Measurements from ENCODE around the gene PARD3B. TPM values are rescaled to one million over a fixed set of nuclear protein-coding genes. Genes with fewer than 3 reads are reported as not detected.

The PARD3B gene
- total and polyA plus RNA-seq, 2 experiments from 2014 or later: 3.5 to 4.4 TPM

- H3F3A ChIP-seq (replicated peaks; ENCODE audit: low read depth): no peaks in the 10 kb centered on the region
- no peak for DNase-seq (ENCODE audit: low spot score)
- Mint-ChIP-seq H3K4me1 (peaks cover 6% of the 10 kb centered on the region), H3K27ac (no peak overlapping the region), H3K27me3 (ENCODE audit: insufficient read depth, low read depth, poor library complexity) (peaks cover 2% of the 10 kb centered on the region), H3K36me3 (ENCODE audit: low read depth) (no peaks in the 10 kb centered on the region), H3K4me3 (no peak overlapping the region), H3K9me3 (no peaks in the 10 kb centered on the region)
- no peaks in the 10 kb centered on the region for H4K20me1 ChIP-seq (replicated peaks; ENCODE audit: insufficient read depth)
- H3K36me3 ChIP-seq (ENCODE audit: insufficient read depth): no peaks in the 10 kb centered on the region
- no peak overlapping the region for H3K4me3 ChIP-seq
- H3K27ac ChIP-seq (ENCODE audit: low read depth): no peak overlapping the region
- peaks cover 4% of the 10 kb centered on the region; the same call in 1 of the 2 replicates for H3K9me2 ChIP-seq (ENCODE audit: insufficient read depth)
- H2AFZ ChIP-seq: no peak overlapping the region
- no peaks in the 10 kb centered on the region for H3K79me2 ChIP-seq (replicated peaks; ENCODE audit: insufficient read depth)
- H3K4me1 ChIP-seq (ENCODE audit: insufficient read depth): no peaks in the 10 kb centered on the region; the same call in 1 of the 2 replicates
- TF ChIP-seq EZH2 (IDR thresholded peaks at IDR 0.05; ENCODE audit: low read depth, unreplicated experiment) (no peak), EZH2phosphoT487 (IDR thresholded peaks at IDR 0.05; ENCODE audit: unreplicated experiment) (no peak), POLR2AphosphoS5 (IDR thresholded peaks at IDR 0.05; ENCODE audit: low read depth) (no peak), REST (IDR thresholded peaks at IDR 0.05; ENCODE audit: unreplicated experiment) (no peak), ZNF114 (CRISPR knock-in tag; IDR thresholded peaks at IDR 0.05) (no peak), ZNF462 (CRISPR knock-in tag; IDR thresholded peaks at IDR 0.05) (no peak), JUNB (IDR thresholded peaks at IDR 0.05; ENCODE audit: unreplicated experiment) (no peak), STAT1 (IDR thresholded peaks at IDR 0.05; ENCODE audit: unreplicated experiment) (no peak)
- H3K27me3 ChIP-seq (ENCODE audit: insufficient read depth): no peaks in the 10 kb centered on the region
- ATAC-seq: no peak
- H3K4me2 ChIP-seq: no peak overlapping the region
Observed at GRCh38 chr2:204754898-204755297, 209.6 kb downstream of the PARD3B start.
